Stimulated activated CD4-positive, alpha-beta T cell treated with anti-CD3 and anti-CD28 coated beads, Interleukin-12 subunit alpha, Interleukin-12 subunit beta, amount 100 ng/mL, for 48 hours (primary cell): ENCODE data around the gene ABHD10.

ENCODE experiments used
- DNase-seq, 3 donors: peaks; one replicate each; pipeline ENCODE4 v3.0.0-alpha.2; 2020; ENCODE audit warnings: low read depth in 2 of 3, low spot score in 1 of 3

Gene ABHD10

GRCh38 chr3:111963424-111963823, 15.4 kb upstream of the ABHD10 start:
- no peak for DNase-seq

GRCh38 chr3:111965484-111965883, 13.3 kb upstream of the ABHD10 start:
- no peak for DNase-seq

GRCh38 chr3:111967068-111967467, 11.8 kb upstream of the ABHD10 start:
- DNase-seq: no peak

- peak; percentile 64 to 87 (median 75) for DNase-seq
These were observed 11.1 kb upstream of the ABHD10 start for GRCh38 chr3:111967651-111968274.

- DNase-seq: no peak
These were observed 10.3 kb upstream of the ABHD10 start for GRCh38 chr3:111968319-111969054.

- no peak for DNase-seq
These were observed 8.4 kb upstream of the ABHD10 start for GRCh38 chr3:111970376-111970775.

- DNase-seq: no peak
These were observed 7.2 kb upstream of the ABHD10 start for GRCh38 chr3:111971533-111972130.

- DNase-seq: no peak
These were observed 5.9 kb upstream of the ABHD10 start for GRCh38 chr3:111972891-111973290.

GRCh38 chr3:111975131-111975530, 3.7 kb upstream of the ABHD10 start:
- no peak for DNase-seq

GRCh38 chr3:111976254-111976653, 2.6 kb upstream of the ABHD10 start:
- no peak for DNase-seq

GRCh38 chr3:111979434-111980038, 710 bp downstream of the ABHD10 start:
- DNase-seq: no peak

GRCh38 chr3:111980716-111981456, 2.1 kb downstream of the ABHD10 start:
- DNase-seq: no peak

- no peak for DNase-seq
These were observed 2.6 kb downstream of the ABHD10 start for GRCh38 chr3:111981457-111981763.

- DNase-seq: no peak
These were observed 5.9 kb downstream of the ABHD10 start for GRCh38 chr3:111984636-111985298.

- DNase-seq: no peak
These were observed 8.0 kb downstream of the ABHD10 start for GRCh38 chr3:111986800-111987199.

- no peak for DNase-seq
These were observed 10.3 kb downstream of the ABHD10 start for GRCh38 chr3:111989061-111989678.

- no peak for DNase-seq
These were observed 14.2 kb downstream of the ABHD10 start for GRCh38 chr3:111993038-111993437.

GRCh38 chr3:111998636-111999483, 20.0 kb downstream of the ABHD10 start, which contains the start of gene TAGLN3:
Gene TAGLN3 (plus strand): TSS chr3:111998922. CDS start chr3:111999423, 501 bp downstream.
- no peak for DNase-seq

- DNase-seq: no peak
These were observed 20.9 kb downstream of the ABHD10 start for GRCh38 chr3:111999484-112000324.
